ENCODE measurements around the gene NIM1K.
"Not testable (repeated sequence)": the region's sequence is repeated elsewhere in the genome, so short reads cannot be mapped to it uniquely, and the experiment has no call there.

Gene NIM1K

GRCh38 chr5:43192558-43193180 lies 644 bp downstream of the NIM1K start:
- peak; percentile 32 to 61 (median 49) for DNase-seq

- DNase-seq = peak; percentile 27 to 71 (median 44)
Observed at GRCh38 chr5:43193181-43193893, 1.3 kb downstream of the NIM1K start.

GRCh38 chr5:43193894-43194265 lies 1.9 kb downstream of the NIM1K start:
- peak in 2 of 3 experiments; percentile 32 to 65 for DNase-seq

DNA sequence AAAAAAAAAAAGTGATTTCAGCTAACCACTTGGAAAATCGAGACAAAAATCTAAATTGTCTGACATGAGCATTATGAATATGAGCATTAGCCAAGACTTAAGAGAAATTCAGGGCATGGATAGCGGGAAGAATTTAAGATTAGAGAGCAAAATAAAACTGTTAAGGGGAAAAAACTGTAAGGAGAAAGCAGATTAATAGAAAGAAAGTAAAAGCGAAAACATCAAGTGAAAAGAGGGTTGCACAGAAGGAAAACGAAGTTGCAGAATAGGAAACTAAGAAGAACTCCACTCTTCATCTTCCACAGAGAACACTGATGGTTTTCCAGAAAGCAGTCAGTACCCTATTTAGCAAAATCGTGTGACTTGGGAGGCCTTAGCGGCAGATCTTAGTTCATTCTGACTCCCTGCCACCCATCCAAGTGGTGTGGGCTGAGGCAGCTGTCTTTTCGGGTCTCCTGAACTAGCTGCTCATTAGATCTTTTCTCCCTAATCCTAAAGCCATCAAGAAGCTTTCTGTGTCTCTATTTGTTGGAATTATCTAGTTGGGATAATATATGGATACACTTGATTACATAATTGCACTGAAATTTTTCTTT lies 3.7 kb downstream of the NIM1K start:
- DNase-seq = no peak

GRCh38 chr5:43197535-43197934 lies 5.5 kb downstream of the NIM1K start:
- DNase-seq = no peak

- DNase-seq = not testable (repeated sequence)
Observed at GRCh38 chr5:43201442-43201841, 9.4 kb downstream of the NIM1K start.

DNA sequence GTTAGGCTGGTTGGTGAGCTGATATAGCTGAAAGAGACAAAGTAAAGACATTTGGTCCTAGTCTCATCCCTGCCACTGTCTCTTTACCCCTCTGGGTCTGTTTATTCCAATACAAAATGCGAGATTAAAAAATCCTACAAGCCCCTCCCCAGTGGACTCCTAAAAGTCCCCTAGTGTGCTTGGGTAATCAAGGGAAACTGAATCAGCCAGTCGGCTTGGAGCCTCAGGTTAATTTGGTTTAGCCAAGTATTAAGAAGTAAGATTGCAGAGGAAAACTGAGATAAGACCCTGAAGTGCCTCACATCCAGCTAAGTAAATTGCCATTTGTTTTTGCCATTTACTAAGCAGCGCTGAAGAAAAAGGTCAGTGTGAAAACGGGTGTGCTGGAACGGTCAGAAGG lies 10.4 kb downstream of the NIM1K start:
- DNase-seq = no peak

DNA sequence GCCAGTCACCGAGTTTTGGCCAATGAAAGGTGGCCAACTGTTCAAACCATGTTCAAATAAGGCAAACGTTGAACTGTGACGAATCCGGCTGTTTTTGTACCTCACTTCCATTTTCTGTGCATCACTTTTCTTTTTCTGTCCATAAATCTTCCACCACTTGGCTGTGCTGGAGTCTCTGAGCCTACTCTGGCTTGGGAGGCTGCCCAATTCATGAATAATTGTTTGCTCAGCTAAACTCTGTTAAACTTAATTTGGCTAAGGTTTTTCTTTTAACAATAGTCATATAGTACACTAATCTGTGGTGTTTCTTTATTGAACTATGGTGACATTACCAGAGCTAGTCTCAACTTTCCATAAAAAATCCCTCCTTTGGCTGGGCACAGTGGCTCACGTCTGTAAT lies 11.3 kb downstream of the NIM1K start:
- no peak for DNase-seq

DNA sequence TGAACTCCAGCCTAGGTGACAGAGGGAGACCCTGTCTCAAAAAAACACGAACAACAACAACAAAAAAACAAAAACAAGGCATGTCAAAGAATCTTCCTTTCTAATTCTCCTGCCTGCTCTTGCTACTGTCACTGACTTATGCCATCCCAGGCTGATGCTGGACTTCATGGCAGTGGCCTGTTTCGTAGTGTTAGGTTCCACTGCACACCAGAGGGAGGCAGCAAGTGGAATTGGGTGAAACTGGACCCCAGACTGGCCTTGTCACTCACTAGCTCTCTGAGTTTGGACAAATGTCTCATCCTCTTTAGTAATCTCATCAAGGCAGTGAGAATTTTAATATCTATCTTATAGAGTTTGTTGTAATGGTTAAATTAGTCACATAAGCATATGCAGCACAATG lies 12.9 kb downstream of the NIM1K start:
- no peak for DNase-seq

GRCh38 chr5:43207601-43208000 lies 15.6 kb downstream of the NIM1K start:
- DNase-seq = no peak

DNA sequence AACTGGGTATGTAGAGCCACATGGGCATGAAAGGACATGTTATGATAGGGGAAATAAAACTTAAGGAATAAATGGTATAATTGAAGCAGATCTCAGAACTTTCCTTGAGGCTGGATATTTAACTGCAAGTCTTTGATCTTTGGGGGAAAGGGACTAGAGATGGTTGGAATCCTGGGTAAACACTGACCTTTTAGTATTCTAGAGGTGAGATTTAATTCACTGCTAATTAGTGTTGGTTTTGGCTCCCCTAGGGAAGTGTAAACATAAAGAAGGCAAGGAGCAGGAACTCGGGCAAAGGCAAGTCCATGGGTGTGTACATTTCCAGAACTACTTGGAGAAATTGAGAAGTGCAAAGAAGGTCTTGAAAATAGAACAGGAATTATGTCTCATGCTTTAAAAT lies 16.6 kb downstream of the NIM1K start:
- peak in 1 of 3 experiments; percentile 62 for DNase-seq

DNA sequence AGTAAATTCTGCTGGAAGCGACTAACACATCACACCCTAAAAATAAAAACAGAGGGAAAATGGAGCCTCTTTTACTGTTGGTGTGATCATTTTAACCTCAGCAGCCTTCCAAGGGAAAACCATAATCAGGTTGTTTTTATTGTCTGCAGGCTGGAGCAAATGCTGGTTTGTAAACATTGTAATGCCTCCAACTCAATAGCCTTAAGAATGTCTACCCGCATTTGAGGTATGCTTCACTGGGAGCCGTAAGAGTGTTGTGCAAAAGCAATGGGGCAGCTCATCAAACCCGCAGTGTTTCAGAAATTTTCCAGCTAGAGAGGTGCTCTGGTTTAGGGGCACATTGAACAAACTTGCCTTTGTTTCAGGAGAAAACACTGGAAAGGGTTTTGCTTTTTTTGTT lies 17.0 kb downstream of the NIM1K start:
- peak in 1 of 3 experiments; percentile 54 for DNase-seq

GRCh38 chr5:43209833-43210232 lies 17.8 kb downstream of the NIM1K start:
- no peak for DNase-seq

DNA sequence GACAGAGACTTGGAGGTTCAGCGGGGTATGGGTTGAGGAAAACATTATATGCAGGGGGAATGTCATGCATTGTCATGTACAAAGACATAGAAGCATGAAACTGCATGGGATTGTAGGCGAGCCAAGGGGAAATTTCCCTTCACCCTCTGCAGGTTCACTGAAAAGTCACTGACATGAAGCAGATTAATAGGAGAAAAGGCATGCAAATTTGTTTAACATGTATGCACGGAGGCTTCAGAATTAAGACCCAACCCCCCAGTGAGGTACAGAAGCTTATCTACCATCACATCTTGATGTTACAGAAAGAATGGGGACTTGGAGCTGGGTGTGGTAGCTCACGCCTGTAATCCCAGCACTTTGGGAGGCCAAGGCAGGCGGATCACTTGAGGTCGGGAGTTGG lies 18.5 kb downstream of the NIM1K start:
- no peak for DNase-seq

- no peak for DNase-seq
Observed at GRCh38 chr5:43213951-43214350, 21.9 kb downstream of the NIM1K start.

- peak; percentile 51 to 96 (median 87) for DNase-seq
Observed at GRCh38 chr5:43215073-43215631, 23.1 kb downstream of the NIM1K start.

DNA sequence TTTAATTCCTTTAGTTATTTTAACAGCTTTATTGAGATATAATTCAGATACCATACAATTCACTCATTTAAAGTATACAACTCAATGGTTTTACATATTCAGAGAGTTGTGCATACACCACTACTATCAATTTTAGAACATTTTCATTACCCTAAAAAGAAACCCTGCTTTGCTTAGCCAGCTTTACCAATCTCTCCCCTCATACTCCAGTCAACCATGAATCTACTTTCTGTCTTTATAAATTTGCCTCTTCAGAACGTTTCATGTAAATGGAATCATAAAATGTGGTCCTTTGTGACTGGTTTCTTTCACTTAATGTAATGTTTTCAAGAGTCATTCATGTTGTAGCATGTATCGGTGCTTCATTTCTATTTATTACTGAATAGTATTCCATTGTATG lies 24.9 kb downstream of the NIM1K start:
- no peak for DNase-seq

GRCh38 chr5:43219120-43219519 lies 27.1 kb downstream of the NIM1K start:
- DNase-seq = no peak

- no peak for DNase-seq
Observed at GRCh38 chr5:43221502-43221901, 29.5 kb downstream of the NIM1K start.

DNA sequence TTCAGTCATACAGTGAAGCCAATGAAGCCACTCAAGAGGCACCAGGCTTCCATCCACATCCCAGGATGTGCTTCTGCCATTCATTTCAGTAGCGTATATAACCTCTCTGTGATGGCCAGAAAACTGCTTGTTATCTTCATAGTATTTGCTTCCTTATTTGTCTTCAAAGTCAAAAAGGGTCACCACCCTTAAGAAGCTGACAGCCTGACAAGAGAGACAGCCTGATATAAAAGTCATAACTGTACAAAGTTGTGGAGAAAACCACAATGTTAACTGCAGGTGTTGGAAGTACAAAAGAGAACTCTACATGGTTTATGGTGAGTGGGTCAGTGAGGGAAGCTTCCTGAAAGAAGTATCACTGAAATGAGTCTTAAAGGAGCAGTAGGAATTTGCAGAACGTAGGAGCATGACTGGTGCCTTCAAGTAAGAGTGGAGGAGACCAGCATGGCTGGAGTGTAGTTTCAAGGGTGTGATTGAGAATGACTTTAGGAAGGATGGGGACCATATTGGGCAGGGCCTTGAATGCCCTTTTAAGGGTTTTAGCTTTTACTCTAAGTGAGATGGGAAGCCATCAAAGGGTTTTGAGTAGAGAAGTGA lies 33.7 kb downstream of the NIM1K start:
- DNase-seq = no peak

DNA sequence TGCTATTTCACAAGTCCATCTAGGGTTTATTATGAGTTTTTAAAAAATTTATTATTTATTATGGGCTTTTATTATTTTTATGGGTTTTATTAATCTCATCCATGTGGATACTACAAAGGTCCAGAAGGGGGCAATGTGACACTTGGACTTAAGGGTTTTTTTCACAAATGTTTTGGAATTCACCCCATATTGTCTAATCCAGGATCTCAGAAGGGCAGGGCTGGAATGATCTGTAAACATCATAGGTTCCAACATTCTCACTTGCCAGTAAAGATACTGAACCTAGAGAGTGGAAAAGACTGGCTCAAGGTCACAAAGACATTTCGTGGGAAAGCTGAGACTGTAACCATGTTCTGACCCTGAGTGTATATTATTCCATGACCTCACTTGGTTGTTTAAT lies 35.6 kb downstream of the NIM1K start:
- peak in 2 of 3 experiments; percentile 34 to 47 for DNase-seq

DNA sequence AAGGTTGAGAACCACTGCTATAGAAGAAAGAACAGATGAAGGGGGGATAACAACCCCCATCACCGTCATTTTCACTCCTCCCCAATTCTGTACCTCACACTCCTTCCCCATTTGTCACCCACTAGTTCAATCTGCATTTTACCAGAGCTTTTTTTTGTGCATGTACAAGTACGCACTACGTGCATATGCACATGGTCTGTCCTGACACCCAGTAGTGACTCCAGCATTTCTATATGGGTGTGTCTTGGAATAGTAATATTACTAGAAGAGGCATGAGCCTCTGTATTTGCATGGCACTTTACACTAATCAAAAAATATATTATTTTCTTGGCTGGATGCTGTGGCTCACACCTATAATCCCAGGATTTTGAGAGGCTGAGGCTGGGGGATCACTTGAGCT lies 38.7 kb downstream of the NIM1K start:
- DNase-seq = no peak

DNA sequence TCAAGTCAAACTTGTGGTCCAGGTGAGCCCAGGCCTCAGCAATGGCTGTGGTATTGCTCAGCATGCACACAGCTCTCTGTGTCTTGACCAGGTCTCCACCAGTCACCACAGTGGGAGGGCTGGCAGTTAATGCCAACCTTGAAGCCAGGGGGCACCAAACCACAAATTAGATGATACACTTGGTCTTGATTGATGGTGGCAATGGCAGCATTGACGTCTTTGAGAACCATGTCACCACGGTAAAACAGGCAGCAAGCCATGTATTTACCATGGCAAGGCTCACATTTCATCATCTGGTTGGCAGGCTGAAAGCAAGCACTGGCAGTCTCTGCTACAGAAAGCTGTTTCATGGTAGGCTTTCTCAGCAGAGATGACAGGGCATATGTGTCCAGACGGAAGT lies 40.0 kb downstream of the NIM1K start:
- DNase-seq = peak in 1 of 3 experiments; percentile 14
